CD4-positive, CD25-positive, alpha-beta regulatory T cell (primary cell): ENCODE data around the gene TBC1D28. TPM values are rescaled to one million over a fixed set of nuclear protein-coding genes. Genes with fewer than 3 reads are reported as not detected.

Experiments used
- polyA plus RNA-seq, 4 donors: library from polyadenylated mRNA; unstranded; fragments of 300-500 nt; fragmentation: Illumina TruSeq; gene quantifications; one replicate each; pipeline ENCODE4 v1.2.3, GENCODE V29; 2021
- total RNA-seq: library from RNA; stranded (reverse); gene quantifications from one replicate; pipeline ENCODE4 v1.2.3, GENCODE V29; 2022

The TBC1D28 gene
- total and polyA plus RNA-seq, 5 donors from 2014 or later = not detected

Other genes starting within 250 kb of the TBC1D28 start
- not detected for gene LGALS9C, start 167.6 kb downstream of the TBC1D28 start, total RNA-seq
- gene LGALS9C, start 167.6 kb downstream of the TBC1D28 start, polyA plus RNA-seq = 1 to 10 TPM in 1 of 4 donors, under 1 TPM in 1, not detected in 2; 0.45 to 1.3 TPM
- 4.5 TPM for gene FOXO3B, start 37.9 kb upstream of the TBC1D28 start, total RNA-seq
- 1 to 10 TPM; 1.7 to 2.6 (median 2.0) TPM for gene FOXO3B, start 37.9 kb upstream of the TBC1D28 start, polyA plus RNA-seq
- gene FBXW10, start 99.7 kb upstream of the TBC1D28 start, total RNA-seq = not detected
- gene FBXW10, start 99.7 kb upstream of the TBC1D28 start, polyA plus RNA-seq = not detected
- 20.1 TPM for gene TVP23B, start 136.8 kb upstream of the TBC1D28 start, total RNA-seq
- gene TVP23B, start 136.8 kb upstream of the TBC1D28 start, polyA plus RNA-seq = 10 to 100 TPM; 32.6 to 56.4 (median 40.1) TPM
- 41.5 TPM for gene PRPSAP2, start 213.7 kb upstream of the TBC1D28 start, total RNA-seq
- gene PRPSAP2, start 213.7 kb upstream of the TBC1D28 start, polyA plus RNA-seq = 10 to 100 TPM; 45.3 to 59.5 (median 47.4) TPM